ENCODE measurements around the gene SYNE1. TPM values are rescaled to one million over a fixed set of nuclear protein-coding genes. Genes with fewer than 3 reads are reported as not detected.
"Not testable (repeated sequence)": the region's sequence is repeated elsewhere in the genome, so short reads cannot be mapped to it uniquely, and the experiment has no call there.

The SYNE1 gene
- total and polyA plus RNA-seq, 5 experiments from 2014 or later = 40.7 to 186 (median 69.5) TPM

GRCh38 chr6:152085451-152085921 is 551.7 kb downstream of the SYNE1 start:
- DNase-seq (no peak), ATAC-seq (no peak)
- Mint-ChIP-seq H3K9me3 (peaks cover 0 to 13% (median 3%) of the 10 kb centered on the region in 9 donors), H3K27ac (no peak overlapping the region), H3K36me3 (peaks cover 0 to 3% (median 0%) of the 10 kb centered on the region in 3 donors), H3K27me3 (peaks cover 0 to 14% (median 4%) of the 10 kb centered on the region in 5 donors), H3K4me3 (no peak overlapping the region), H3K4me1 (peaks cover 0 to 1% (median 0%) of the 10 kb centered on the region in 4 donors)
- POLR2A ChIA-PET = no interaction called here

- peaks cover 10 to 32% (median 17%) of the 10 kb centered on the region in 5 donors for H3K27me3 Mint-ChIP-seq
- H3K4me1 Mint-ChIP-seq = no peaks in the 10 kb centered on the region
- POLR2A ChIA-PET = no interaction called here
- no peak for ATAC-seq
- H3K36me3 Mint-ChIP-seq = peaks cover 2 to 30% (median 14%) of the 10 kb centered on the region in 3 donors
- no peak overlapping the region for H3K4me3 Mint-ChIP-seq
- H3K27ac Mint-ChIP-seq = no peak overlapping the region
- DNase-seq = no peak
- H3K9me3 Mint-ChIP-seq = peaks cover 11 to 57% (median 28%) of the 10 kb centered on the region in 9 donors
Measured at GRCh38 chr6:152078804-152079203, 558.4 kb downstream of the SYNE1 start.

GRCh38 chr6:152078001-152078400 is 559.2 kb downstream of the SYNE1 start:
- ATAC-seq = no peak
- peaks cover 2 to 30% (median 14%) of the 10 kb centered on the region in 3 donors for H3K36me3 Mint-ChIP-seq
- peaks cover 10 to 32% (median 17%) of the 10 kb centered on the region in 5 donors for H3K27me3 Mint-ChIP-seq
- DNase-seq = no peak
- no peak overlapping the region for H3K4me3 Mint-ChIP-seq
- no peak overlapping the region for H3K27ac Mint-ChIP-seq
- POLR2A ChIA-PET = no interaction called here
- no peaks in the 10 kb centered on the region for H3K4me1 Mint-ChIP-seq
- H3K9me3 Mint-ChIP-seq = peaks cover 11 to 57% (median 28%) of the 10 kb centered on the region in 9 donors

- H3K4me3 Mint-ChIP-seq, ATAC-seq, H3K27ac Mint-ChIP-seq, POLR2A ChIA-PET, DNase-seq, H3K4me1 Mint-ChIP-seq: not testable (repeated sequence)
- Mint-ChIP-seq H3K9me3 (peaks cover 11 to 50% (median 26%) of the 10 kb centered on the region in 9 donors), H3K27me3 (peaks cover 7 to 28% (median 16%) of the 10 kb centered on the region in 5 donors), H3K36me3 (peaks cover 2 to 30% (median 14%) of the 10 kb centered on the region in 3 donors)
Measured at GRCh38 chr6:152076242-152076641, 560.9 kb downstream of the SYNE1 start.

- Mint-ChIP-seq H3K36me3 (peaks cover 2 to 24% (median 14%) of the 10 kb centered on the region in 3 donors), H3K4me1 (no peaks in the 10 kb centered on the region), H3K27ac (no peak overlapping the region), H3K9me3 (peaks cover 11 to 26% (median 21%) of the 10 kb centered on the region in 9 donors), H3K27me3 (peaks cover 2 to 15% (median 10%) of the 10 kb centered on the region in 5 donors), H3K4me3 (no peak overlapping the region)
- DNase-seq = no peak
- POLR2A ChIA-PET = no interaction called here
- ATAC-seq = no peak
Measured at GRCh38 chr6:152071843-152072242, 565.3 kb downstream of the SYNE1 start.

Other genes with a start within 250 kb of the SYNE1 start
- not detected for gene MYCT1, start 60.5 kb upstream of the SYNE1 start, total RNA-seq
- gene MYCT1, start 60.5 kb upstream of the SYNE1 start, polyA plus RNA-seq = not detected
- gene VIP, start 113.4 kb upstream of the SYNE1 start, total RNA-seq = not detected
- not detected for gene VIP, start 113.4 kb upstream of the SYNE1 start, polyA plus RNA-seq

All from naive thymus-derived CD8-positive, alpha-beta T cell (primary cell).